GM18519 (cell line): ENCODE data around the gene KLK7.
"Not testable (repeated sequence)": the region's sequence is repeated elsewhere in the genome, so short reads cannot be mapped to it uniquely, and the experiment has no call there.

ENCODE experiments used
- ATAC-seq: cut with Tn5 transposase; IDR thresholded peaks from one replicate; pipeline ENCODE4 v1.9.1; 2021; ENCODE audit warnings: mild to moderate bottlenecking, moderate library complexity; ENCODE audit not compliant: unreplicated experiment, low FRiP score

KLK7 gene

DNA sequence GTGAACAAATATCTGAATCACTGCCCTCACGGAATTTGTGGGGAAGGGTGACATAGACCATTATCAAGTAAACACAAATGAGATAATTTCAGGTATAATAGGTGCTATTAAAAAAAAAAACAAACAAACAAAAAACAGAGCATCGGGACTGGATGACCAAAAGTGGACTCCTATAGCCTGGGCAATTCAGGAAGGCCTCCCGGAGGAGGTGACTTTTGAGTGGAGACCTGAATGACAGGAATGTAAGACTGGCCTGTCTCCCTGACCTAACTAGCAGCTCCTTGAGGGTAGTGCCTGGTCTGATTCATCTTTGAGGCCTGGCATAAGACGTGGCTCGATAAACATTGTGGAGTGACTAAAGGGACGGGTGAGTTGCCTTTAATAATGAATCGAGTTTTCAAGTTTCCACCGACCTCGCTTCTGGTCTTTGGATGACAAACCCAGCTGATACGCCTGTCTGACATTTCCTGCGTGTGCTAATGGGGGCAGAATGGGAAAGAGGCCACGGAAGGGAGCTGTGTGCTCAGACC lies 29.0 kb upstream of the KLK7 start:
- ATAC-seq: no peak

DNA sequence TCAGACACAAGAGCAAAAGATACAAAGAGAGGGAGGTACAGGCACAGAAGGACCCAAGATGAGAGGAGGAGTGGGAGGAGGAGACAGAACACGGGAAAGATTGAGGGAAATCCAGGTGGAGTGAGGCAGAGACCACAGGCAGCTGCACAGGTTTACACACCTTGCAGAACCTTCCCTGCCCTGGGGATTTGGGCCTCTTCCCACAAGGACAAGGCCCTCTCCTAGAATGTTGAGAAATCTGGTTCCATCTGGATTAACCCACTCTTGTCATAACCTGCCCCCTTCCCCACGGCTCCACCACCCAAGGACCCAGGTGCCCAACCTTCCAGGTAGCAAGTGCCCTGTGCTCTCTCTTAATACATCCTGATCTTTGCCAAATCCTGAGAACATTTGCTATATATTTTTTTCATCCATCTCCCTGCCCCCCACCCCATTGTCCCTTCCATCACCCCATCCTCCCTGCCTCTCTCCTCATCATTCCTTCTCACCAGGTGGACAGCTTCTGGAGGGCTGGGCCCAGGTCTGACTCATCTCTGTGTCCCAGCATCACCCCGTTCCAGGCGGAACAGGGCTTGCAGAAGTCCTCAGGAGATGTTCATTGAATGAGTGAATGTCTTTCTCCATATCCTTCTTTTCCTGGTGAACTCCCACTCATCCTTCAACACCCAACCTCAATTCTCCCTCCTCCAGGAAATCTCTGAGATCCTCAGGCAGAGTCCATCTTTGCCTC lies 26.5 kb upstream of the KLK7 start:
- ATAC-seq: no peak

DNA sequence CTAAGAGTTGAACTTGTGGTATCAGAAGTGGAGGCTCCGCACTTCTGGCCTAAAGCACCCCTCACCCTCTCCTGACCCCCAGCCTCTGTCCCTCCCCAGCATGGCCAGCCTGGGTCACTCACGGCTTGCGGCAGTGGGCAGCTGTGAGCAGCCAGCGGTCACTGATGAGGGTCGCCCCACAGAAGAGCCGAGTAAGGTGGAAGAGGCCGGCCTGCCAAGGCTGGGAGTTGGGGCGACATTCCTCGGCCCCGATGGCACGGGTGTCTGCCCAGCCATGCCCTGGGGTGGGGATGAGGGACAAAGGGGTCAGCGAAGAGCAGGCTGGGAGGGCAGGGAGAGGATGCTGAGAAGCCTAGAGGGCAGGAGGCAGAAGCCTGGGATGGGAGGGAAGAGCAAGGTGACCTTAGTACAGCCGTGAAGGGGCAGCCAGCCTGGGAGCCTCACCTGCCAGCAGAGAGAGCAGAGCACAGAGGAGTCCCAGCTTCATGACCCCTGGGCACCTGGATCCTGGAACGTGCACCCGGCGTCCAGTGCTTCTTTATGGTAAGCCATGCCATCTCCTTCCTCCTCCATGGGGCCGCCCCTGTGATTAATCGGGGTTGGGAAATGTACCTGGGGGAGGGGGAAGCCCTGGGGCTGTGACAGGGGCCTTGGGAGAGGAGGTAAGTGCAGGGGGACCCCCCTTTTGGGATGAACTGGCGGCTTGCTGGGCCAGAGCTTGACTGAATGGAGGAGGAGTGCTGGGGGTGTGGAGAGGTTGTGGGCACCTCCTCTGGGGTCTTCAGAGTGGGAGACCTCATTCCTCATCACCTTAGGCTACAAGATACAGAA lies 25.6 kb upstream of the KLK7 start:
- ATAC-seq: no peak

DNA sequence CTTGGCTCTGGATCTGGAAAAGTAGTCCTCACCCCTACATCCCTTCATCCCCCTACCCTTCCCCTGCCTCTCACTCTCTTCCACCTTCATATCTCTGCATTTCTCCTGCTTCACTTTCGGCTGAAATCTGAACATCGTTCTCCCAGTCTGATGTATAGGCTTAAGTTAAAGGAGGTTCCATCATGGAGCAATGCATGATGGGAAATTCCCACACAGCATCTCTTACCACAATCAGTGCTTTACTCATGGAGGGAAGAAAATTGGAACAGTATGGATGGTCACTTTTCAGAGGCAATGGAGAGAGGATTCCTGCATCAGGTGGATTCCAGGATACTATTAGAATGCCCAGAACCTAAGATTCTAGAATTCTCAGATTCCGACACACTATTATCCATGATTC lies 23.8 kb upstream of the KLK7 start:
- ATAC-seq: no peak

DNA sequence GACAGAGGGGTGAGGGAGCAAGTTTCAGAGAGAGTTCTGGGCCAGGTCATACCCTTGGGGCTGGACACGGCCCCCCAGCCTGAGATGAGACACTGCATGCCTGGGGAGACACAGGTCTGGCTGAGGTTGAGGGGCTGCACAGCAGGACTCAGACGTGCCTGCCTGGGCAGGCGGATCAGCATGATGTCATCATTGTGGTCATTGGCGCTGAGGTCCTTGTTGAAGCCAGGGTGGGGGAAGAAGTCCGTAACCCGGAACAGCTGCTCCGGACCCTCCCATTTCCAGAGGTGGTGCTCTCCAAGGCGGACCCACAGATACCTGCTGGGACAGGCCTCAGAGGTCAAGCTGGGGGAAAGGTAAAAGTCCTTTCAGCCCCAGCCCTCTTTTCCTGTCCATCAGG lies 22.7 kb upstream of the KLK7 start:
- no peak for ATAC-seq

DNA sequence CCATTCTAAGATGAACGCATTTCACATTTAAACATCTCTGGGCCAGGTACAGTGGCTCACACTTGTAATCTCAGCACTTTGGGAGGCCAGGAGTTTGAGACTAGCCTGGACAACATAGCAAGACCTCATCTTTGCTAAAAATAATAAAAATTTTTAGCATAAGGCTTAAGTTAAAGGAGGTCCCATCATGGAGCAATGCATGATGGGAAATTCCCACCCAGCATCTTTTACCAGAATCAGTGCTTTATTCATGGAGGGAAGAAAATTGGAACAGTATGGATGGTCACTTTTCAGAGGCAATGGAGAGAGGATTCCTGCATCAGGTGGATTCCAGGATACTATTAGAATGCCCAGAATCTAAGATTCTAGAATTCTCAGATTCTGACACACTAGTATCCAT lies 21.5 kb upstream of the KLK7 start:
- ATAC-seq: no peak

DNA sequence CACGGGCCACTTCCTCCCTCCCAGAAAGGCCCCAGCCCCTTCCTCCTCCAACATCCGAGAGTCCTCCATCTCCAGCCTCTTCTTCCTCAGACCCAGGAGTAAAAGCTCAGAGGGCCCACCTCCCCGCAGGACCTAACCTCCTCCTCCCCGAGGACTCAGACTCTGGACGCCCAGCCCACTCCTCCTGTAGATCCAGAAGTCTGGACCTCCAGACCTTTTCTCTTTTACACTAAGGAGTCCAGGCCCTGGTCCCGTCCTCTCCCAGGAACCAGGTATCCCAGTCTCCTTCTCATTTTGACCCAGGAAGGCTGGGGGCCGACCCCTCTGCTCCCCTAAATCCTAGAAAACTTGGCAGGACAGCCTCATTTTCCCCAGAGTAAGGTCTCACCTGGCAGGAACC lies 19.6 kb upstream of the KLK7 start:
- no peak for ATAC-seq

DNA sequence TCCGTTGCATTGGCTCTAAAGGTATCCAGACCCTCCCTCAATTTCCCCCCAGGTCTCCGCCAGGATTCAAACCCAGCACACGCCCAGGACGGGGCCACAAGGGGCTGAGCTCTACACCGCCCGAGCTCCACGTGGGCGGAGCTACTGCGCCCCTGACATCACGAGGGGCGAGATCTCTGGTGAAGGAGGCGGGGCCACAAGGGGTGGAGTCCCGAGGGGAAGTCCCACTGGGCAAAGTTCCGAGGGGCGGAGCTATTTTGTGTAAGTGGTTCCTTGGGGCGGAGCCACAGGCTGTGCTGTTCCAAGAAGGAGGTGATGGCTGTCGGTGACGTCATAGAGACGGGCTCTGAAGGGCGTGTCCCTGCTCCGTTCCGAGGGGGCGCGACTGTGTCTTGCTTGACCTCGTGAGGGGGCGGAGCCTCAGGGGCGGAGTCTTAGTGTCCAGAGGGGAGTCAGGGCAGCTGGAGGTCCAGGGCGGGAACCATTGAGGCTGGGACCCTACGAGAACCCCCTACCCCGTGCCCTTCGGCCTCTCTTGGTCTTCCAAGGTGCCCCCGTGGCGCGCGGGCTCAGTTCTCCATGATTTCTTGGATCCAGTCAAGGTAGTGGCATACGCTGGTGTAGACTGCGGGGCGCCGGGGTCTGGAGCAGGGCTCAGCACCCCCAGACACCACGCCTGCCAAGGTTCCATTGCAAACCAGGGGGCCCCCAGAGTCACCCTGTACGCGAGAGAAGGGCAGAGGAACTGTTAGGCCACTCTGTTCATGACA lies 19.0 kb upstream of the KLK7 start:
- no peak for ATAC-seq

DNA sequence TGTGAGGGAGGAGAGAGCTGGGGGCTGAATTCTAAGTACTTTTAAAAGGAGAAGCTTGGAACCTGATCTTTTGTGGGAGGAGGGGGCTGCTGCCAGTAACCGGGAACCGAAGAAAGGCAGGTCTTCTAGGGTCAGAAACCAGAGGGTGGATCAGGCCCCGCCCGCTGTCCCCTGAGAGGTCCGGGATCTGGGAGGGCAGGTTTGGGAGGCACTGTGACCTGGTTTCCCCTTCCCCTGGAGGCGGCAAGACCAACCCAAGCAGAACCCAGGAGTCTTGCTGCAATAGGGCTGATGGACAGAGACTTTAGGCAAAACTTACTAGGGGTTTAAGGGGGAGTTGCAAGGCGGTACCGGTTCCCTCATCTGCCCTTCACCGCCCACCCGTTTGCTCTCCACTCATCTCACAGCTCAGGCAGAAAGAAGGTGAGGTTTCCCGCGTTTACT lies 18.4 kb upstream of the KLK7 start:
- no peak for ATAC-seq

DNA sequence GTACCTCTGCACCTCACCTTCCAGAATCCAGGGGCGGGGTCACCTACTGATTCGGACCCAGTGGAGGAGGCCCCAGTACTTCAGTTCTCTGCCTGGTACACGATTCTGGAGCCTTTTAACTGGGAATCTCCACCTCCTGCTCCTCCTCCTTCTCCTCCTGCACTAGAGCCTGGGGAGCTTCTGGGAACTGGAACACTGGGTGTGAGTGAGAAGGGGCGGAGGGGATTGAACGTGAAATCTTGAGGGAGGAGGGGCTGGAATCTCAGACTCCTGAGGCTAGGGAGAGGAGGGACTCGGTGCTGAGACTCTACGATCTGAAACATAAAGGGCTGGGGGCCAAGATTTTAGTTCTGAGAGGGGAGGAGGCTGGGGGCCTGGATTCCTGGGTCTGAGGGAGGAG lies 17.8 kb upstream of the KLK7 start, which contains the start of gene KLK8:
TSS of gene KLK8 (minus strand) at position 90 of the 400 bp plus-strand sequence. CDS start 437 bp downstream, outside the sequence.
- no peak for ATAC-seq

DNA sequence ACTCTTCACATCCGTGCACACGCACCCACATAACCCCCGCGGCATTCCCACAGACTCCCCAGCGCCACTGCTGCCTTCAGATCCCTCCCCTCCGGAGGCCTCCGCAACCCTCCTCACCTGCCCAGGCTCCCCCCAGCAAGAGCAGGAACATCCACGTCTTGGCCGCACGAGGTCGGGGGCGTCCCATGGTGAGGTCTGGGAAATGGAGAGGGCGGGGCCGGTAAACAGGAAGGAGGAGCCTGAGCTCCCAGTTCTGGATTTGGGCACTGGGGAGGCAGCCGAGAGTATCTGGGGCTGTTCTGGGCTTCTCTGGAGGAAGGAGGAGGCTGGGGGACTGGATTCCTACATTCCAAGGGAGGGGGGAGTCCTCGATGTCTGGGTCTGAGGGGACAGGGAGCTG lies 17.3 kb upstream of the KLK7 start:
- ATAC-seq: no peak

DNA sequence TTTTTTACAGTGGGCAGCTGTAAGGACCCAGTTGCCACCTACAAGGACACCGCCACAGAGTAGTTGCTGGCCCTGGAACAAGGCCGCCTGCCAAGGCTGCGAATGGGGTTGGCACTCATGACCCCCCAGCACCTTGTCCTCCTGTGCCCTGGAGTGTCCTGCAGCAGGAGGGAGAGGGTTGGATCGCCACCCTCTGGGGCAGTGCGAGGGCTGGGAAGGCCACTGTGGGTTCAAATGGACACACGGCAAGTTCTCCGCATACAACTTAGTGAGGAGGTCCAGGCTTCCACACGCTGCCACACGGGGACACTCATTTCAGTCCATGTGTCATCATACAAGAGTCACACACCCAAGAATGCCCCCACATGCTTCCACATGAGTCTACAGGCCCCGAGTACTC lies 16.7 kb upstream of the KLK7 start:
- ATAC-seq: no peak

DNA sequence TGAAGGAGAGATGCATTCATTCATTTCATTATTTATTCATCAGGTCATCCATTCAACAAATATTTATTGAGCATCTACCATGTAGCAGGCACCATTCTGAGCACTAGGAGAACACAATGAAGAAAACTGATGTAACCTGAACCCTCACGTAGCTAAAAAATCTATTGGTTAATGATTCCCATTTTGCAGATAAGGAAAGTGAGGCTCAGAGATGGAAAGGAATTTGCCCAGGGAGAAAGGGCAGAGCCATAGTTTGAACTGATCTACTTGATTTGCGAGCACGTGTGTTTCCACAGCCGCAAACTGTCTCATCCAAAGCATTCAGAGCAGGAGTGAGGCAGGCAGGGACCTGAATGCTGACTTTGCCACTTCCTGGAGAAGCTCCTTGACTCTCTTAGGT lies 15.0 kb upstream of the KLK7 start:
- no peak for ATAC-seq

DNA sequence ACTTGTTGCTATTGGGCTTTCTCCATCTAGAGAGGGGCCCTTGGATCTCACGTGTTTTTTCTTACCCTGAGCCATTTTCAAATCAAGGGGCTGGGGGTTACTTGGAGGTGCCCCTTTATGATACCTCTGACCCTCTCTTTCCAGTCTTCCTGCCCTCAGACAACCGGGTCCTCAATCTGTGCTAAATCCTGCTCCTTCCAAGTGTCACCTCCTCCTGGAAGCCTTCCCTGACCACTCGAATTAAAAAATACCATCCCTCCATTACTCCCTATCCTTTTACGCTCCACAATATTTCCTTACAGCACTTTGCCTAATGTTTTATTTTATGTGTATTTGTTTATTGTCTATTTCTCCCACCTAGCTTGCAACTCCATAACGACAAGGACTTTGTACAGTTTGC lies 14.3 kb upstream of the KLK7 start:
- ATAC-seq: no peak

DNA sequence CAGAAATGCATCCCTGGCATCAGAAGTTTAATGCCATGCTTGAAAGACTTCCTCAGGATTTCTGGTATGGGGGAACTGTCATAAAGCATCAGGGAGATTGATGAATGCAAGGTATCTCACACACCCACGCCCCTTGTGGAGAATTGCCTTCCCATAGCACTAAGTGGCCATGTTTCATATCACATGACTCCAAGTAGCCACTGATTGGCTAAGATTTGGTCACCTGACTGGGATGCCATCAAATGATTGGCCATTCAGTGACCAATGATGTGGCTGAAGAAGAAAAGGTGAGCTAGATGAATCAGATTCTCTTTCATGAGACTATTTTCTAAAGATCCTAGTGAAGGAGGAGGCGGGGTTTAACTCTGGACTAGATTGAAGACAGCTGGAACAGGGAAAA lies 10.4 kb upstream of the KLK7 start:
- ATAC-seq: no peak

DNA sequence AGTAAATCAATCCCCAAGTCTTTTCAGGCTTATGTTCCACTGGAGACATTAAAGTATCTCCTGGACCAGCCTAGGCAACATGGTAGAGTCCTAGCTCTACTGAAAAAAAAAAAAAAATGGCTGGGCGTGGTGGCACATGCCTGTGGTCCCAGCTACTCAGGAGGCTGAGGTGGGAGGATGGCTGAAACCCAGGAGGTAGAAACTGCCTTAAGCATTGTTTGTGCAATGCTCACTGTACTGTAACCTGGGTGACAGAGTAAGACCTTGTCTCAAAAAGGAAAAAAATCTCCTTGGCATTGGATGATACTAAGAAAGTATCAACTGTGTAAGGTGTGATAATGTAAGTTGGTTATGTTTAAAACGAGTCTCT lies 8.9 kb upstream of the KLK7 start:
- no peak for ATAC-seq

DNA sequence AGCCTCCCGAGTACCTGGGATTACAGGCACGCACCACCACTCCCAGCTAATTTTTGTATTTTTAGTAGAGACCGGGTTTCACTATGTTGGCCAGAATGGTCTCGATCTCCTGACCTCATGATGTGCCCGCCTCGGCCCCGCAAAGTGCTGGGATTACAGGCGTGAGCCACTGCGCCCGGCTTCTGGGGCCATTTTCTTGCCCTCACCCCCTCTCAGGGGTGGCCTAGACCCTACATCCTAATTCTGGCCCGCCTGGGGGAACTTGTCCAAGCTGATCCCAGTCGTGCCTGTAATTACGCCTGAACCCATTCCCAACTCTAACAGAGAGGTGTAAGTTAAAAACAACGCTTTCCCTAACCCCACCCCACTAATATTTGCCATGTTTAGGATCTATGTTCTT lies 699 bp upstream of the KLK7 start:
- not testable (repeated sequence) for ATAC-seq

DNA sequence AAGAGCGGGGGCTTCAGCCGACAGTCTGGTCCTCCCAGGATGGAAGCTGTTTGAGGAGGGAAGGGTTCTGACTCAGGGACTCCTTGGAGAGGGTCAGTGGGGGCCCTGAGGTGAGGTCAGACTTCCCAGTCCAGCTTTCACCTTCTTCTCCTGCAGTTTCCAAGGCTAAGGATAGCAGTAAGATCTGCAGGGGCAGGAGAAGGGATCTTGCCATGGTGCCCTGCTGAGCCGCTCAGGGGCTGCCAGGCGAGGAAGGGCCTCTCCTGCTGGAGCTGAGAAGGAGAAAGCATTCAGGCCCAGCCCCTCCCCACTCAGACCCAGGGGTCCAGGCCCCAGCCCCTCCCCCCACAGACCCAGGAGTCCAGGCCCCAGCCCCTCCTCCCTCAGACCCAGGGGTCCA lies 1.5 kb downstream of the KLK7 start:
- ATAC-seq: no peak

DNA sequence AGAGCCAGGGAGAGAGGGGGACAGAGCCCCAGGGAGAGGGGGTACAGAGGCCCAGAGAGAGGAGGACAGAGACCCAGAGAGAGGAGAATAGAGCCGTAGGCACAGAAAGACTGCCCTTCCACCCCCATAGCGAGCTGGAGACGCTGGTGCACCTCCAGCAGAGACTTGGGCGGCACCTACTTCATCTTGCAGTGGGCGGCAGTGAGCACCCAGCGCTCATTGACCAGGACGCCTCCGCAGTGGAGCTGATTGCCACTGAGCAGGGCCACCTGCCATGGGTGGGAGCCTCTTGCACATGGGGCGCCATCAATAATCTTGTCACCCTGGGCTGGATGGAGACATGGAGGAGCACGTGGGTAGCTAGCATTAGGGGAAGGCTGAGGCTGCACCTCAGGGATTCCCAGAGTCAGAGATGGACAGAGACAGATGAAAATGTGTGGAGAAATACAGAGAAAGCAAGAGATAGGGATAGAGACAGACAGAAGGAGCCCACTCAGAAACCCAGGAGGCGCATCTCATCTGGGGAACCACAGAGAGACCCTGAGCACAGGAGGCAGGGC lies 2.0 kb downstream of the KLK7 start:
- no peak for ATAC-seq

DNA sequence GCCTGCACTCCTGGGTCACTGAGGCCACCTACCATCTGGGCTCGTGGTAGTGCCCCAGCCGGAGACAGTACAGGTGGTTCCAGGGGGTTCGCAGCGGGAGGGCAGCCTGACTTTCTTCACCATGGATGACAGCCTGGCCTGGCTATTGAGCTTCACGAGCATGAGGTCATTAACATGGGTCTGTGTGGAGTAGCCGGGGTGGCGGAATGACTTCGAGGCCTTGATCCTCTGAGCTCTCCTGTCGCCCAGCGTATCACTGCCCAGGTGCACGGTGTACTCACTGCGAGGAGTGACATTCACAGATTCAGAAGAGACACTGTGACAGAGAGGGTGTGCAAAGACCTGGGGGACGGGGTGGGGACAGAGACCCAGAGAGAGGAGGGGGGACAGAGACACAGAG lies 3.5 kb downstream of the KLK7 start:
- ATAC-seq: no peak

DNA sequence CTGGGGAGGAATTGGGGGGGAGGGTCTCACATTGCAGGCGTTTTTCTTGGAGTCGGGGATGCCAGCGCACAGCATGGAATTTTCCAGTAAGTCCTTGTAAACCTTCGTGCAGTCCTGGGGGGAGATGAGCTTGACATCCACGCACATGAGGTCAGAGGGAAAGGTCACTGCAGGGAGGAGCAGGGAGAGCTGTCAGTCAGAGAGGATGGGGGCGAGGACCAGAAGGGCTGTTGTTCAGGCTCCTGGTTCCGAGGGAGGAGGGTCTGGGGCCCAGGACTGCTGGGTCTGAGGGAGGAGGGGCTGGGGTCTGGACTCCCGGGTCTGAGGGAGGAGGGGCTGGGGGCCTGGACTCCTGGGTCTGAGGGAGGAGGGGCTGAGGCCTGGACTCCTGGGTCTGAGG lies 4.0 kb downstream of the KLK7 start:
- no peak for ATAC-seq
